Esophagus muscularis mucosa (tissue), 4 donors: ENCODE data around the gene GPD1L. TPM values are rescaled to one million over a fixed set of nuclear protein-coding genes. Genes with fewer than 3 reads are reported as not detected.

Source experiments
- DNase-seq: peaks from one replicate; pipeline ENCODE4 v3.0.0-alpha.2; 2017; ENCODE audit errors: extremely low spot score
- H3K27ac ChIP-seq, 4 donors: fragments of 200-600 bp; sonication (generic); replicated peaks in 1 of 4; 1 replicate in 3 of 4; 2 replicates in 1 of 4; pipeline ENCODE4 v1.5.1; 2016 to 2019; ENCODE audit warnings: mild to moderate bottlenecking in 1 of 4
- H3K27me3 ChIP-seq, 4 donors: fragments of 200-600 bp; sonication (generic); one replicate each; pipeline versions ENCODE4 v1.5.1 to v1.6.0; 2016 to 2019
- H3K36me3 ChIP-seq, 4 donors: fragments of 200-600 bp; sonication (generic); one replicate each; pipeline ENCODE4 v1.5.1; 2016 to 2019
- H3K4me1 ChIP-seq, 4 donors: fragments of 200-600 bp; sonication (generic); one replicate each; pipeline ENCODE4 v1.5.1; 2016 to 2019
- H3K4me3 ChIP-seq, 4 donors: fragments of 200-600 bp; sonication (generic); 1 replicate in 2 of 4; 2 replicates in 2 of 4; pipeline ENCODE4 v1.5.1; 2016 to 2019; ENCODE audit warnings: mild to moderate bottlenecking in 4 of 4, moderate library complexity in 1 of 4
- H3K9me3 ChIP-seq, 4 donors: fragments of 200-600 bp; sonication (generic); 1 replicate in 3 of 4; 2 replicates in 1 of 4; pipeline ENCODE4 v1.5.1; 2016 to 2019
- CTCF ChIP-seq, 3 experiments: fragments of 200-600 bp in 2 of 3; fragments of 450-650 bp in 1 of 3; sonication (generic) in 2 of 3; IDR thresholded peaks; one replicate each; pipeline ENCODE4 v1.5.1; 2017 to 2019; ENCODE audit warnings: antibody characterized with exemption in 3 of 3, mild to moderate bottlenecking in 2 of 3, moderate library complexity in 1 of 3
- EP300 ChIP-seq: sonication (generic); formaldehyde crosslinking; IDR thresholded peaks from one replicate; pipeline ENCODE4 v1.6.1; 2017; ENCODE audit warnings: antibody characterized with exemption
- POLR2A ChIP-seq: fragments of 450-650 bp; IDR thresholded peaks from one replicate; pipeline ENCODE4 v1.6.1; 2017; ENCODE audit warnings: antibody characterized with exemption, moderate library complexity, mild to moderate bottlenecking, low read depth
- POLR2AphosphoS5 ChIP-seq, 2 donors: sonication (generic); formaldehyde crosslinking; IDR thresholded peaks; one replicate each; pipeline ENCODE4 v1.6.1; 2017; ENCODE audit warnings: antibody characterized with exemption in 2 of 2
- WGBS: methylation state at CpG from one replicate; pipeline ENCODE4 v1.1.5; 2018; 5-methylcytosine and 5-hydroxymethylcytosine counted together
- intact Hi-C: fragments of 100-400 bp; cut with DNase I; formaldehyde crosslinking; loops from one replicate; pipeline ENCODE4 v1.15.1; 2023
- total RNA-seq, 4 donors: library from RNA; depleted of rRNA; stranded (reverse); fragments of >200 nt; gene quantifications; one replicate each; pipeline versions ENCODE4 v1.1.0 to v1.2.1, GENCODE V29; 2016

The GPD1L gene
- total RNA-seq, 4 donors from 2014 or later = 75.6 to 117 (median 79.7) TPM

- Histone ChIP-seq H3K27me3 (no peaks in the 10 kb centered on the region), H3K27ac (no peak overlapping the region), H3K36me3 (no peaks in the 10 kb centered on the region), H3K4me1 (peaks cover 6 to 13% (median 13%) of the 10 kb centered on the region in 4 donors), H3K4me3 (no peak overlapping the region), H3K9me3 (no peaks in the 10 kb centered on the region)
- no peak for DNase-seq
- 76% methylated on average over 4 of the region's 4 CpGs for WGBS
- intact Hi-C loops = no loop called here
- TF ChIP-seq POLR2AphosphoS5 (IDR thresholded peaks at IDR 0.05) (no peak), POLR2A (no peak)
These were observed 89.6 kb downstream of the GPD1L start for GRCh38 chr3:32195995-32196540.

- Histone ChIP-seq H3K27ac (no peak overlapping the region), H3K4me3 (no peak overlapping the region), H3K27me3 (no peaks in the 10 kb centered on the region), H3K36me3 (no peaks in the 10 kb centered on the region), H3K9me3 (no peaks in the 10 kb centered on the region), H3K4me1 (peaks cover 6 to 27% (median 13%) of the 10 kb centered on the region in 4 donors)
- intact Hi-C loops = no loop called here
- TF ChIP-seq POLR2AphosphoS5 (IDR thresholded peaks at IDR 0.05) = no peak
- no peak for TF ChIP-seq EP300
- no peak for TF ChIP-seq CTCF (IDR thresholded peaks at IDR 0.05)
- TF ChIP-seq POLR2A = no peak
- DNase-seq = no peak
- WGBS = 100% methylated on average over 1 of the region's 1 CpG
These were observed 91.6 kb downstream of the GPD1L start for GRCh38 chr3:32197991-32198390.

- Histone ChIP-seq H3K36me3 (no peaks in the 10 kb centered on the region), H3K4me1 (peaks cover 6 to 27% (median 13%) of the 10 kb centered on the region in 4 donors), H3K27ac (no peak overlapping the region), H3K4me3 (no peak overlapping the region), H3K27me3 (no peaks in the 10 kb centered on the region), H3K9me3 (no peaks in the 10 kb centered on the region)
- WGBS = 90% methylated on average over 3 of the region's 3 CpGs
- DNase-seq = no peak
- intact Hi-C loops = no loop called here
- TF ChIP-seq CTCF (IDR thresholded peaks at IDR 0.05) (no peak), EP300 (no peak), POLR2AphosphoS5 (IDR thresholded peaks at IDR 0.05) (no peak)
These were observed 92.3 kb downstream of the GPD1L start for GRCh38 chr3:32198714-32199113.

- 70% methylated on average over 5 of the region's 7 CpGs for WGBS
- Histone ChIP-seq H3K9me3 (no peaks in the 10 kb centered on the region), H3K4me3 (no peak overlapping the region), H3K4me1 (peaks cover 0 to 27% (median 8%) of the 10 kb centered on the region in 4 donors), H3K27me3 (no peaks in the 10 kb centered on the region), H3K36me3 (no peaks in the 10 kb centered on the region), H3K27ac (peak overlapping the region in 2 of 4 donors; percentile 1 to 40)
- TF ChIP-seq POLR2AphosphoS5 (IDR thresholded peaks at IDR 0.05) (peak in 1 of 2 donors; percentile 55), CTCF (IDR thresholded peaks at IDR 0.05) (no peak)
- intact Hi-C loops = no loop called here
- no peak for DNase-seq
These were observed 94.1 kb downstream of the GPD1L start for GRCh38 chr3:32200490-32200889.

GRCh38 chr3:32200992-32201758 lies 94.8 kb downstream of the GPD1L start:
- H3K27ac ChIP-seq = peak overlapping the region in 2 of 4 donors; percentile 1 to 40
- DNase-seq = no peak
- peaks cover 0 to 27% (median 8%) of the 10 kb centered on the region in 4 donors for H3K4me1 ChIP-seq
- H3K9me3 ChIP-seq = no peaks in the 10 kb centered on the region
- no peak overlapping the region for H3K4me3 ChIP-seq
- WGBS = 84% methylated on average over 7 of the region's 10 CpGs
- intact Hi-C loops = no loop called here
- TF ChIP-seq POLR2A (no peak), POLR2AphosphoS5 (IDR thresholded peaks at IDR 0.05) (no peak), CTCF (IDR thresholded peaks at IDR 0.05) (no peak), EP300 (no peak)
- no peaks in the 10 kb centered on the region for H3K27me3 ChIP-seq
- no peaks in the 10 kb centered on the region for H3K36me3 ChIP-seq
